HG02973 (cell line): ENCODE data around the gene ABHD10.

Experiments used
- ATAC-seq: cut with Tn5 transposase; IDR thresholded peaks from one replicate; pipeline ENCODE4 v1.9.1; 2021; ENCODE audit warnings: moderate library complexity; ENCODE audit not compliant: unreplicated experiment

ABHD10 gene

GRCh38 chr3:112000367-112000771 lies 21.5 kb downstream of the ABHD10 start:
- ATAC-seq, result no peak

- ATAC-seq, result no peak
Measured at GRCh38 chr3:112000966-112001365, 22.1 kb downstream of the ABHD10 start.

- ATAC-seq, result no peak
Measured at GRCh38 chr3:112001526-112001925, 22.7 kb downstream of the ABHD10 start.

GRCh38 chr3:112002096-112002971 lies 23.5 kb downstream of the ABHD10 start:
- no peak for ATAC-seq

GRCh38 chr3:112003321-112004080 lies 24.7 kb downstream of the ABHD10 start:
- ATAC-seq, result no peak

GRCh38 chr3:112004187-112004586 lies 25.4 kb downstream of the ABHD10 start:
- ATAC-seq, result no peak

GRCh38 chr3:112004669-112005068 lies 25.8 kb downstream of the ABHD10 start:
- no peak for ATAC-seq

- ATAC-seq, result no peak
Measured at GRCh38 chr3:112005091-112005672, 26.4 kb downstream of the ABHD10 start.

- ATAC-seq, result no peak
Measured at GRCh38 chr3:112007633-112008032, 28.8 kb downstream of the ABHD10 start.

- no peak for ATAC-seq
Measured at GRCh38 chr3:112009670-112010069, 30.8 kb downstream of the ABHD10 start.

- no peak for ATAC-seq
Measured at GRCh38 chr3:112010636-112011035, 31.8 kb downstream of the ABHD10 start.

- ATAC-seq, result no peak
Measured at GRCh38 chr3:112011376-112011940, 32.6 kb downstream of the ABHD10 start.

GRCh38 chr3:112012205-112012992 lies 33.6 kb downstream of the ABHD10 start:
- ATAC-seq, result no peak

- ATAC-seq, result peak; percentile 88
Measured at GRCh38 chr3:112013058-112013783, 34.4 kb downstream of the ABHD10 start.

- ATAC-seq, result peak; percentile 24
Measured at GRCh38 chr3:112013784-112014143, 34.9 kb downstream of the ABHD10 start.

- no peak for ATAC-seq
Measured at GRCh38 chr3:112017091-112017490, 38.3 kb downstream of the ABHD10 start.

GRCh38 chr3:112018712-112019111 lies 39.9 kb downstream of the ABHD10 start:
- no peak for ATAC-seq

- no peak for ATAC-seq
Measured at GRCh38 chr3:112019716-112020115, 40.9 kb downstream of the ABHD10 start.

GRCh38 chr3:112020674-112021085 lies 41.9 kb downstream of the ABHD10 start:
- no peak for ATAC-seq

- no peak for ATAC-seq
Measured at GRCh38 chr3:112027142-112027541, 48.3 kb downstream of the ABHD10 start.
